WTC11 (cell line): ENCODE results near the gene PCDHA1. TPM values are rescaled to one million over a fixed set of nuclear protein-coding genes. Genes with fewer than 3 reads are reported as not detected.
"Not testable (repeated sequence)": the region's sequence is repeated elsewhere in the genome, so short reads cannot be mapped to it uniquely, and the experiment has no call there.

Experiments used
- ATAC-seq: fragments of 200-7000 bp; cut with Tn5 transposase; 2 replicates; pipeline ENCODE4 v1.10.0; 2021; ENCODE audit warnings: mild to moderate bottlenecking, moderate library complexity
- CTCF ChIA-PET: fragments of 300-600 bp; sonication (Branson Sonifier 250); formaldehyde crosslinking; loops from one replicate; lab custom pipeline; 2021; ENCODE audit warnings: antibody characterized with exemption; lab: Charles Lee
- POLR2A ChIA-PET: fragments of 350-600 bp; sonication (Branson Sonifier 250); formaldehyde crosslinking; loops from one replicate; lab custom pipeline; 2021; ENCODE audit warnings: antibody characterized with exemption; lab: Charles Lee
- DNase-seq: peaks from one replicate; pipeline ENCODE4 v3.0.0; 2021; ENCODE audit warnings: low spot score
- H3K27ac Mint-ChIP-seq: 2 replicates; pipeline ENCODE4 v1.8.0; 2021; ENCODE audit warnings: mixed read lengths
- H3K27me3 Mint-ChIP-seq: 2 replicates; pipeline ENCODE4 v1.8.0; 2021; ENCODE audit warnings: low read depth, mild to moderate bottlenecking, moderate library complexity, mixed read lengths
- H3K36me3 Mint-ChIP-seq: 2 replicates; pipeline ENCODE4 v1.8.0; 2021; ENCODE audit warnings: mixed read lengths
- H3K4me1 Mint-ChIP-seq: 2 replicates; pipeline ENCODE4 v1.8.0; 2022; ENCODE audit warnings: mixed read lengths
- H3K4me3 Mint-ChIP-seq: 2 replicates; pipeline ENCODE4 v1.8.0; 2021; ENCODE audit warnings: mild to moderate bottlenecking, moderate library complexity, mixed read lengths
- H3K9me3 Mint-ChIP-seq: 2 replicates; pipeline ENCODE4 v1.8.0; 2021; ENCODE audit warnings: mixed read lengths
- ARID4B ChIP-seq: sonication (generic); formaldehyde crosslinking; IDR thresholded peaks from 2 replicates; pipeline ENCODE4 v1.8.0; 2023; ENCODE audit warnings: missing genetic modification reagents, mild to moderate bottlenecking, borderline replicate concordance
- CTCF ChIP-seq: fragments of 200-600 bp; IDR thresholded peaks from 2 replicates; pipeline ENCODE4 v1.8.0; 2022; ENCODE audit warnings: antibody characterized with exemption
- FOXJ3 ChIP-seq: sonication (generic); formaldehyde crosslinking; IDR thresholded peaks from 2 replicates; pipeline ENCODE4 v1.9.0; 2021; ENCODE audit warnings: missing genetic modification reagents, mild to moderate bottlenecking, borderline replicate concordance
- HMGXB4 ChIP-seq: sonication (generic); formaldehyde crosslinking; IDR thresholded peaks from 2 replicates; pipeline ENCODE4 v1.8.1; 2023; ENCODE audit warnings: mild to moderate bottlenecking, moderate library complexity, missing genetic modification reagents
- IRF2 ChIP-seq: sonication (generic); formaldehyde crosslinking; IDR thresholded peaks from 2 replicates; pipeline ENCODE4 v1.8.0; 2022; ENCODE audit warnings: low read depth, missing genetic modification reagents, borderline replicate concordance
- JAZF1 ChIP-seq: fragments of 250-450 bp; sonication (Bioruptor Pico); IDR thresholded peaks from 2 replicates; pipeline ENCODE4 v1.9.0; 2021; ENCODE audit warnings: moderate library complexity, mild to moderate bottlenecking, inconsistent platforms
- MAX ChIP-seq: sonication (generic); formaldehyde crosslinking; IDR thresholded peaks from 2 replicates; pipeline ENCODE4 v1.8.0; 2022; ENCODE audit warnings: mild to moderate bottlenecking, missing genetic modification reagents
- total RNA-seq: library from RNA; stranded (reverse); gene quantifications from 3 replicates; pipeline ENCODE4 v1.2.3, GENCODE V29; 2021

The PCDHA1 gene
- total RNA-seq, 1 experiment from 2014 or later = 2.4 TPM

GRCh38 chr5:140849831-140850634, 64.1 kb downstream of the PCDHA1 start:
- TF ChIP-seq IRF2 (CRISPR knock-in tag) = 0 out of 2 replicates have a peak, but pooled peaks have one; percentile 44
- CTCF ChIA-PET, H3K9me3 Mint-ChIP-seq, DNase-seq, H3K4me3 Mint-ChIP-seq, H3K27me3 Mint-ChIP-seq, H3K36me3 Mint-ChIP-seq, ATAC-seq, H3K27ac Mint-ChIP-seq, POLR2A ChIA-PET: not testable (repeated sequence)
- H3K4me1 Mint-ChIP-seq = peaks cover 11% of the 10 kb centered on the region

- H3K4me3 Mint-ChIP-seq = peak within 1 kb of the TSS; percentile 92
- H3K27ac Mint-ChIP-seq = peak within 1 kb of the TSS; percentile 78
- no peaks in the 10 kb centered on the region for H3K27me3 Mint-ChIP-seq
- ATAC-seq (peak; percentile 84), DNase-seq (peak; percentile 48)
- peaks cover 23% of the 10 kb centered on the region for H3K36me3 Mint-ChIP-seq
- peaks cover 23% of the 10 kb centered on the region for H3K4me1 Mint-ChIP-seq
- ChIA-PET CTCF (interaction anchor here (0.7 to 3.1 kb wide), 59 partner anchors 8 to 557 kb away, joined by 3 to 80 read pairs (median 4); partner anchors contain the start of genes ANKHD1, PCDHA1, PCDHA11 and PCDHA12), POLR2A (interaction anchor here (1.5 to 1.6 kb wide), 2 partner anchors 13 to 184 kb away, joined by 5 to 10 read pairs; partner anchors contain the start of gene PCDHA11)
- peaks cover 12% of the 10 kb centered on the region for H3K9me3 Mint-ChIP-seq
- TF ChIP-seq JAZF1 (CRISPR knock-in tag) (no peak), FOXJ3 (CRISPR knock-in tag) (no peak), MAX (CRISPR knock-in tag) (peak; percentile 60; the same call in 1 of the 2 replicates), HMGXB4 (CRISPR knock-in tag) (peak; percentile 87), ARID4B (CRISPR knock-in tag) (peak; percentile 29; the same call in 1 of the 2 replicates), CTCF (peak; percentile 36)
These were observed 70.1 kb downstream of the PCDHA1 start, which contains the start of gene PCDHA10 for GRCh38 chr5:140855772-140856674. Gene PCDHA10, plus strand, starts transcription at chr5:140855897. Its CDS starts 152 bp downstream, at chr5:140856049.
